Stimulated activated CD8-positive, alpha-beta memory T cell treated with anti-CD3 and anti-CD28 coated beads, Interleukin-12 subunit alpha, Interleukin-12 subunit beta, amount 100 ng/mL, for 24 hours (primary cell): Measurements from ENCODE around the gene NUP188.
"Not testable (repeated sequence)": the region's sequence is repeated elsewhere in the genome, so short reads cannot be mapped to it uniquely, and the experiment has no call there.

ENCODE experiments used
- DNase-seq: peaks from one replicate; pipeline ENCODE4 v3.0.0-alpha.2; 2020; ENCODE audit errors: extremely low read depth

NUP188 gene

GRCh38 chr9:128916745-128917144 lies 30.8 kb upstream of the NUP188 start:
- DNase-seq, result no peak

- no peak for DNase-seq
These were observed 30.2 kb upstream of the NUP188 start for GRCh38 chr9:128917151-128917849.

- no peak for DNase-seq
These were observed 28.6 kb upstream of the NUP188 start for GRCh38 chr9:128918921-128919320.

- no peak for DNase-seq
These were observed 28.0 kb upstream of the NUP188 start for GRCh38 chr9:128919402-128920089.

GRCh38 chr9:128920381-128921058 lies 27.0 kb upstream of the NUP188 start, which contains the start of gene PHYHD1:
Gene PHYHD1, plus strand, starts transcription at chr9:128920982. Its CDS starts 1,342 bp downstream, at chr9:128922324.
- no peak for DNase-seq

- no peak for DNase-seq
These were observed 25.4 kb upstream of the NUP188 start for GRCh38 chr9:128921881-128922763.

- no peak for DNase-seq
These were observed 24.0 kb upstream of the NUP188 start for GRCh38 chr9:128923493-128923883.

- DNase-seq, result no peak
These were observed 19.6 kb upstream of the NUP188 start for GRCh38 chr9:128927731-128928411.

GRCh38 chr9:128928624-128929023 lies 18.9 kb upstream of the NUP188 start:
- DNase-seq, result no peak

- DNase-seq, result no peak
These were observed 17.9 kb upstream of the NUP188 start for GRCh38 chr9:128929560-128929959.

GRCh38 chr9:128933731-128934130 lies 13.8 kb upstream of the NUP188 start:
- DNase-seq, result no peak

- DNase-seq, result no peak
These were observed 11.2 kb upstream of the NUP188 start for GRCh38 chr9:128936171-128936865.

- no peak for DNase-seq
These were observed 10.0 kb upstream of the NUP188 start for GRCh38 chr9:128937310-128938165.

GRCh38 chr9:128940271-128940921 lies 7.1 kb upstream of the NUP188 start:
- no peak for DNase-seq

- no peak for DNase-seq
These were observed 6.3 kb upstream of the NUP188 start for GRCh38 chr9:128940946-128941755.

GRCh38 chr9:128943832-128944620 lies 3.5 kb upstream of the NUP188 start:
- no peak for DNase-seq

GRCh38 chr9:128944966-128945365 lies 2.5 kb upstream of the NUP188 start:
- not testable (repeated sequence) for DNase-seq
